Testis (tissue), 3 donors: ENCODE results near the gene LPP. TPM values are rescaled to one million over a fixed set of nuclear protein-coding genes. Genes with fewer than 3 reads are reported as not detected.

Experiments used
- DNase-seq: peaks from one replicate; pipeline ENCODE4 v3.0.0-alpha.2; 2019
- H3K27ac ChIP-seq, 2 donors: fragments of 200-600 bp; sonication (generic); one replicate each; pipeline ENCODE4 v1.5.1; 2019
- H3K27me3 ChIP-seq: fragments of 200-600 bp; sonication (generic); one replicate; pipeline ENCODE4 v1.5.1; 2019
- H3K36me3 ChIP-seq: fragments of 200-600 bp; sonication (generic); one replicate; pipeline ENCODE4 v1.5.1; 2017; ENCODE audit warnings: low read depth; ENCODE audit errors: missing control alignments
- H3K4me1 ChIP-seq: fragments of 200-600 bp; sonication (generic); one replicate; pipeline ENCODE4 v1.5.1; 2019
- H3K4me3 ChIP-seq, 2 donors: fragments of 200-600 bp; sonication (generic); one replicate each; pipeline ENCODE4 v1.5.1; 2017 to 2019
- H3K9me3 ChIP-seq: fragments of 200-600 bp; sonication (generic); one replicate; pipeline ENCODE4 v1.5.1; 2017
- POLR2A ChIP-seq: fragments of 450-650 bp; IDR thresholded peaks from one replicate; pipeline ENCODE4 v1.6.1; 2017; ENCODE audit warnings: antibody characterized with exemption, mild to moderate bottlenecking, moderate library complexity
- WGBS, 2 donors: methylation state at CpG; one replicate each; pipeline ENCODE4 v1.1.5; 2018; 5-methylcytosine and 5-hydroxymethylcytosine counted together
- intact Hi-C: fragments of 100-400 bp; cut with DNase I; formaldehyde crosslinking; loops from one replicate; pipeline ENCODE4 v1.15.1; 2023; ENCODE audit warnings: low total_unique reads
- polyA plus RNA-seq: library from polyadenylated mRNA; stranded (reverse); fragments of 350-450 nt; fragmentation: Illumina TruSeq; extraction: RNeasy Lipid Tissue Mini Kit (QIAGEN cat#74804); gene quantifications from one replicate; pipeline ENCODE4 v1.2.3, GENCODE V29; 2014; ENCODE audit warnings: low read depth, low replicate concordance; ENCODE audit not compliant: insufficient read depth
- total RNA-seq, 2 donors: library from RNA; depleted of rRNA; stranded (reverse); fragments of >200 nt; gene quantifications; one replicate each; pipeline ENCODE4 v1.2.3, GENCODE V29; 2016
- TF ChIP-seq, protein P1 (sequence below), 3 experiments: fragments of 450-650 bp in 2 of 3; fragments of 200-600 bp in 1 of 3; sonication (generic) in 1 of 3; IDR thresholded peaks; one replicate each; pipeline ENCODE4 v1.5.1; 2016 to 2019; ENCODE audit warnings: antibody characterized with exemption in 3 of 3, mild to moderate bottlenecking in 2 of 3, moderate library complexity in 1 of 3

Gene LPP
- total and polyA plus RNA-seq, 3 donors from 2014 or later, result 89.9 to 135 (median 132) TPM

DNA sequence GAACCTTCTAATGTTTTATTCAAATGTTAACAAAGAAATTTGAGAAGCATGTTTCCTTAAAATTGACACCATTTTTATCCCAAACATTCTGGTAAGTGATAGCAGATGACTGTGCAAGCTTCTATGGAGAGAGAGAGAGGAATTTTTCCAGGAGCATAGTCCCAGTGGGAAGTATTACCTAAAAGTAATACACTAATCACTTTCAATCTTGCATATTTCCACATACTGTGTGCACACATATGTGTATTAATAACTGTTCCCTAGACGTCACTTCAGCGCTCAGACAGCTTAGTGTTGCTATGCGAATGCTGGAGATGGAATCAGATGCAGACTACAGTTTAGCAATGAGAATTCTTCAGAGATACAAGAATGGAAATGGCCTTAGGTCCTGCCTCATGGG is 593.5 kb downstream of the LPP start:
- Histone ChIP-seq H3K36me3 (no peaks in the 10 kb centered on the region), H3K4me3 (no peak overlapping the region), H3K27ac (no peak overlapping the region), H3K27me3 (no peaks in the 10 kb centered on the region), H3K4me1 (peaks cover 6% of the 10 kb centered on the region), H3K9me3 (no peaks in the 10 kb centered on the region)
- intact Hi-C loops, result no loop called here
- 95 to 96% methylated on average over 3 of the region's 3 CpGs for WGBS, 2 donors
- TF ChIP-seq, protein P1, sequence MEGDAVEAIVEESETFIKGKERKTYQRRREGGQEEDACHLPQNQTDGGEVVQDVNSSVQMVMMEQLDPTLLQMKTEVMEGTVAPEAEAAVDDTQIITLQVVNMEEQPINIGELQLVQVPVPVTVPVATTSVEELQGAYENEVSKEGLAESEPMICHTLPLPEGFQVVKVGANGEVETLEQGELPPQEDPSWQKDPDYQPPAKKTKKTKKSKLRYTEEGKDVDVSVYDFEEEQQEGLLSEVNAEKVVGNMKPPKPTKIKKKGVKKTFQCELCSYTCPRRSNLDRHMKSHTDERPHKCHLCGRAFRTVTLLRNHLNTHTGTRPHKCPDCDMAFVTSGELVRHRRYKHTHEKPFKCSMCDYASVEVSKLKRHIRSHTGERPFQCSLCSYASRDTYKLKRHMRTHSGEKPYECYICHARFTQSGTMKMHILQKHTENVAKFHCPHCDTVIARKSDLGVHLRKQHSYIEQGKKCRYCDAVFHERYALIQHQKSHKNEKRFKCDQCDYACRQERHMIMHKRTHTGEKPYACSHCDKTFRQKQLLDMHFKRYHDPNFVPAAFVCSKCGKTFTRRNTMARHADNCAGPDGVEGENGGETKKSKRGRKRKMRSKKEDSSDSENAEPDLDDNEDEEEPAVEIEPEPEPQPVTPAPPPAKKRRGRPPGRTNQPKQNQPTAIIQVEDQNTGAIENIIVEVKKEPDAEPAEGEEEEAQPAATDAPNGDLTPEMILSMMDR (IDR thresholded peaks at IDR 0.05), result no peak
- no peak for TF ChIP-seq POLR2A
- DNase-seq, result no peak

DNA sequence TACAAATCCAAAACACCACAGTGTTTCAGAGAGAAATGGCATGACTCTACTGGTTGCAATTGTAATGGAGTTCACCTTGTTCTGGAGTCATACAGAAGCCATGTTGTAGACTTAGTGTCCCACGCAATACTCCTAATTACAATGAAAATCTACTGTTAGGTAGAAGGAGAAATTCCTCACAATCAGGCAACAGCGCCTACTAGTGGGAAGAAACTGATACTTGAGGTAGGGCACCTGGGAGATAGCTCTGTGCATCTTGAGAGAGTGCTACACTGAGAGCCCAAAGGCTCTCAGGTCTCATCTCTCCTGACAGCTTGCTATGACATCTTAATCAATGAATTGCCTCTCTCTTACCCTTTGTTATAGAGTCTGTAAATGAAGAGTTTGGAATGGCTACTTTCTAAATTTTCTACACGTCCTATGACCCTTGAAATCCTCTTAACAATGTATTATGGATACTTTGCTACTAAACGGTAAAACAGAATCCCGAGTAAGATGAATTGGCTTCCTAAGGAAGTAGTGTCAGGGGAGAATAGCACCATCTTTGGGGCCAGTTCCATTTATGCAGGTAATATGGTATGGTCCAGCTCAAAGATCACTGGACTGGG is 595.2 kb downstream of the LPP start:
- H3K9me3 ChIP-seq, result no peaks in the 10 kb centered on the region
- TF ChIP-seq POLR2A, result no peak
- TF ChIP-seq, protein P1 (IDR thresholded peaks at IDR 0.05), result peak; percentile 42 to 57 (median 49)
- H3K36me3 ChIP-seq, result no peaks in the 10 kb centered on the region
- intact Hi-C loops, result no loop called here
- no peak overlapping the region for H3K4me3 ChIP-seq
- H3K4me1 ChIP-seq, result peaks cover 6% of the 10 kb centered on the region
- peak; percentile 43 for DNase-seq
- H3K27ac ChIP-seq, result no peak overlapping the region
- WGBS, 2 donors, result 69 to 90% methylated on average over 5 of the region's 5 CpGs
- no peaks in the 10 kb centered on the region for H3K27me3 ChIP-seq

DNA sequence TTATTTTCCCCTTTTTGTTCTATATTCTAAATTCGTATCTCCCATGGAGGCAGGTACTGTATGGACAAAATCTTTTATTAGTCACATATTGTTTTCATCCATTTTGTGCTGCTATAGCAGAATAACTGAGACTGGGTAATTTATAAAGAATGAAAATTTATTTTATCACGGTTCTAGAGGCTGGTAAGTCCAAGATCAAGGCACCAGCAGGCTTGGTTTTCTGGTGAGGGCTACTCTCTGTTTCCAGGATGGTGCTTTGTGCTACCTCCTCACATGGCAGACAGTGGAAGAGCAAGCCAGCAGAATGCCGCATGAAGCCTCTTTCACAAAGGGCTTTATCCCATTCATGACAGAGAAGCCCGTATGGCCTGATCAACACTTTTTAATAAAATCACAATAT is 595.9 kb downstream of the LPP start:
- 91 to 95% methylated on average over 4 of the region's 4 CpGs for WGBS, 2 donors

GRCh38 chr3:188750617-188751016 is 596.7 kb downstream of the LPP start:
- Histone ChIP-seq H3K27ac (no peak overlapping the region), H3K36me3 (no peaks in the 10 kb centered on the region), H3K27me3 (no peaks in the 10 kb centered on the region), H3K9me3 (no peaks in the 10 kb centered on the region), H3K4me1 (peaks cover 6% of the 10 kb centered on the region), H3K4me3 (no peak overlapping the region)
- TF ChIP-seq, protein P1 (IDR thresholded peaks at IDR 0.05), result no peak
- TF ChIP-seq POLR2A, result no peak
- 88% methylated on average over 1 of the region's 1 CpG for WGBS, 2 donors
- intact Hi-C loops, result no loop called here
- DNase-seq, result no peak

More for the DNA sequence above, 595.9 kb downstream of the LPP start:
- Histone ChIP-seq H3K27me3 (no peaks in the 10 kb centered on the region), H3K9me3 (no peaks in the 10 kb centered on the region), H3K36me3 (no peaks in the 10 kb centered on the region), H3K4me1 (peaks cover 6% of the 10 kb centered on the region), H3K4me3 (no peak overlapping the region), H3K27ac (no peak overlapping the region)
- intact Hi-C loops, result no loop called here
- no peak for TF ChIP-seq POLR2A
- TF ChIP-seq, protein P1 (IDR thresholded peaks at IDR 0.05), result no peak
- no peak for DNase-seq

GRCh38 chr3:188752850-188753249 is 598.9 kb downstream of the LPP start:
- no peak for DNase-seq
- WGBS, 2 donors, result 100% methylated on average over 1 of the region's 1 CpG
- H3K27me3 ChIP-seq, result no peaks in the 10 kb centered on the region
- intact Hi-C loops, result no loop called here
- TF ChIP-seq, protein P1 (IDR thresholded peaks at IDR 0.05), result no peak
- no peak for TF ChIP-seq POLR2A
- no peaks in the 10 kb centered on the region for H3K4me1 ChIP-seq
- H3K36me3 ChIP-seq, result no peaks in the 10 kb centered on the region
- no peaks in the 10 kb centered on the region for H3K9me3 ChIP-seq
- no peak overlapping the region for H3K27ac ChIP-seq
- H3K4me3 ChIP-seq, result no peak overlapping the region
